Pancreas (tissue), 10 donors: Measurements from ENCODE around the gene PRSS22. TPM values are rescaled to one million over a fixed set of nuclear protein-coding genes. Genes with fewer than 3 reads are reported as not detected.

Source experiments
- ATAC-seq, 4 donors: fragments of 200-7000 bp; cut with Tn5 transposase; one replicate each; pipeline versions ENCODE4 v1.8.0 to v1.9.1; 2020; ENCODE audit warnings: mild to moderate bottlenecking in 4 of 4, moderate library complexity in 4 of 4
- DNase-seq, 6 donors: peaks; one replicate each; pipeline ENCODE4 v3.0.0-alpha.2; 2020
- FAIRE-seq: peaks from 2 replicates; lab custom pipeline; 2012; peaks lifted over from hg19 to GRCh38; lab: Jason Lieb, UNC
- H3K27ac ChIP-seq, 4 donors: fragments of 200-600 bp; sonication (generic); 1 replicate in 3 of 4; 2 replicates in 1 of 4; pipeline versions ENCODE4 v1.5.0 to v1.8.0; 2020
- H3K27me3 ChIP-seq, 4 donors: fragments of 200-600 bp; one replicate each; pipeline ENCODE4 v1.8.0; 2021
- H3K36me3 ChIP-seq, 3 donors: fragments of 200-600 bp; sonication (generic) in 1 of 3; one replicate each; pipeline versions ENCODE4 v1.5.0 to v1.8.0; 2020 to 2021
- H3K4me1 ChIP-seq, 3 donors: fragments of 200-600 bp; one replicate each; pipeline ENCODE4 v1.8.0; 2021
- H3K4me3 ChIP-seq, 4 donors: fragments of 200-600 bp; sonication (generic) in 2 of 4; one replicate each; pipeline versions ENCODE4 v1.5.0 to v1.8.0; 2020 to 2021
- H3K9me3 ChIP-seq, 4 donors: fragments of 200-600 bp; one replicate each; pipeline ENCODE4 v1.8.0; 2021
- CTCF ChIP-seq, 4 donors: fragments of 200-600 bp; sonication (generic) in 3 of 4; IDR thresholded peaks; one replicate each; pipeline versions ENCODE4 v1.5.0 to v1.8.0; 2021; ENCODE audit warnings: antibody characterized with exemption in 4 of 4
- WGBS, 2 donors: extraction: QIAGEN DNeasy Blood & Tissue Kit; methylation state at CpG; one replicate each; pipeline ENCODE4 v1.1.7; 2013; 5-methylcytosine and 5-hydroxymethylcytosine counted together
- intact Hi-C, 3 donors: fragments of 100-400 bp; cut with DNase I; formaldehyde crosslinking; loops; one replicate each; pipeline versions ENCODE4 v1.11.1 to v1.14.2; 2022
- polyA plus RNA-seq, 2 donors: library from polyadenylated mRNA; stranded (reverse); fragments of 200-250 nt; gene quantifications; one replicate each; pipeline ENCODE4 v1.2.3, GENCODE V29; 2013
- total RNA-seq, 6 donors: library from RNA; stranded (reverse); fragmentation: NEBNext Ultra II Directional in 4 of 6; extraction: Animal tissue kit (Norgen Biotek cat#: 25700) in 4 of 6; gene quantifications; one replicate each; pipeline versions ENCODE4 v1.2.1 to v1.2.4, GENCODE V29; 2021 to 2023
- donor health status: healthy with polysubstance abuse.
- donor health status: DM: no; HTN: no; CAD: no; lungs with moderate emphysema.
- donor health status: DM: no; HTN: no; CAD: no.
- donor health status: control.
- donor health status: control.
- donor health status: Bipolar disorder and iron deficiency.
- donor health status: DM: yes; HTN: yes; CAD: no.
- donor health status: DM: no; HTN: no; CAD: no.
- donor health status: DM: no; HTN: no; CAD: no.
- donor health status: DM: yes; HTN: yes; CAD: no.

The PRSS22 gene
- total and polyA plus RNA-seq, 8 donors = 8.4 to 59.5 (median 16.9) TPM

GRCh38 chr16:2819939-2820835 lies 37.8 kb downstream of the PRSS22 start:
- no peak for FAIRE-seq
- intact Hi-C loops = no loop called here
- Histone ChIP-seq H3K27ac (no peak overlapping the region), H3K4me3 (no peak overlapping the region), H3K27me3 (no peaks in the 10 kb centered on the region), H3K36me3 (no peaks in the 10 kb centered on the region), H3K9me3 (no peaks in the 10 kb centered on the region), H3K4me1 (no peaks in the 10 kb centered on the region)
- WGBS, 2 donors = 57 to 61% methylated on average over 17 of the region's 17 CpGs
- ATAC-seq = no peak
- TF ChIP-seq CTCF (IDR thresholded peaks at IDR 0.05) = no peak
- peak in 2 of 6 donors; percentile 40 to 47 for DNase-seq

- 78 to 82% methylated on average over 17 to 18 of the region's 18 CpGs for WGBS, 2 donors
- FAIRE-seq (no peak), DNase-seq (peak in 2 of 6 donors; percentile 38 to 42), ATAC-seq (no peak)
- no peaks in the 10 kb centered on the region for H3K9me3 ChIP-seq
- intact Hi-C loops = no loop called here
- no peaks in the 10 kb centered on the region for H3K36me3 ChIP-seq
- no peaks in the 10 kb centered on the region for H3K27me3 ChIP-seq
- TF ChIP-seq CTCF (IDR thresholded peaks at IDR 0.05) = no peak
- no peak overlapping the region for H3K27ac ChIP-seq
- no peak overlapping the region for H3K4me3 ChIP-seq
- H3K4me1 ChIP-seq = no peaks in the 10 kb centered on the region
These were observed 38.6 kb downstream of the PRSS22 start for GRCh38 chr16:2819179-2819938.

DNA sequence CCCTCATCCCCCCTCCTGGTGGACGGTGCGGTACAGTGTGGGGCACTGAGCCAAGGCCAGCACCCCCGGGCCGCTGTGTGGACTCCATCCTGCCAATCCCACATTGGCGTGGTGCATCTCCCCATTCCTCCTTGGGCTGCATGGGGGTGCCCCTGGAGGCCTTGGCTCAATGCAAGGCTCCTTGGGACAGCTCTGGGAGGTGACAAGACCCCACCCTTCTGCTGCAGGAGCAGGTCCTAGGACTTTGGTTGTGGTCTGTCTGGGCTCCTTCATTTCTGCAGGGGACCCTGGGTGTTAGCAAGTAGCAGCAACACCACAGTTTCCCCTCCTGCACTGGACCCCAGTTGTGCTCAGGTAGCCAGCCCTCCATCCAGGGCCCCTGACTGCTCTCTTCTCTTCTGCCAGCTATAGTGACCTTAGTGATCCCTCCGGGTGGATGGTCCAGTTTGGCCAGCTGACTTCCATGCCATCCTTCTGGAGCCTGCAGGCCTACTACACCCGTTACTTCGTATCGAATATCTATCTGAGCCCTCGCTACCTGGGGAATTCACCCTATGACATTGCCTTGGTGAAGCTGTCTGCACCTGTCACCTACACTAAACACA lies 39.6 kb downstream of the PRSS22 start:
- H3K27ac ChIP-seq = no peak overlapping the region
- FAIRE-seq (no peak), DNase-seq (peak in 1 of 6 donors; percentile 34), ATAC-seq (no peak)
- WGBS, 2 donors = 76 to 79% methylated on average over 10 of the region's 10 CpGs
- no peak for TF ChIP-seq CTCF (IDR thresholded peaks at IDR 0.05)
- H3K27me3 ChIP-seq = no peaks in the 10 kb centered on the region
- intact Hi-C loops = no loop called here
- H3K9me3 ChIP-seq = no peaks in the 10 kb centered on the region
- H3K4me1 ChIP-seq = no peaks in the 10 kb centered on the region
- H3K4me3 ChIP-seq = no peak overlapping the region
- no peaks in the 10 kb centered on the region for H3K36me3 ChIP-seq

GRCh38 chr16:2817340-2818271 lies 40.4 kb downstream of the PRSS22 start:
- FAIRE-seq (no peak), DNase-seq (peak in 1 of 6 donors; percentile 54), ATAC-seq (peak in 1 of 4 donors; percentile 31)
- 60 to 71% methylated on average over 50 to 68 of the region's 68 CpGs for WGBS, 2 donors
- no peaks in the 10 kb centered on the region for H3K9me3 ChIP-seq
- no peak overlapping the region for H3K4me3 ChIP-seq
- no peaks in the 10 kb centered on the region for H3K36me3 ChIP-seq
- intact Hi-C loops = no loop called here
- TF ChIP-seq CTCF (IDR thresholded peaks at IDR 0.05) = no peak
- H3K4me1 ChIP-seq = no peaks in the 10 kb centered on the region
- no peak overlapping the region for H3K27ac ChIP-seq
- H3K27me3 ChIP-seq = no peaks in the 10 kb centered on the region
